HEK293 (cell line): ENCODE data around the gene PANK4.
A peak's percentile ranks its signal among the peaks of the same experiment; 100 is the strongest.

Source experiments
- CTCF ChIA-PET: fragments of 350-600 bp; formaldehyde crosslinking; extraction: SDS; loops from one replicate; lab custom pipeline; 2021; ENCODE audit warnings: antibody characterized with exemption; lab: Yijun Ruan, JAX
- POLR2A ChIA-PET: fragments of 300-600 bp; formaldehyde crosslinking; extraction: SDS; loops from one replicate; lab custom pipeline; 2020; ENCODE audit warnings: antibody characterized with exemption, inconsistent platforms; lab: Yijun Ruan, JAX
- H3K27ac ChIP-seq: fragments of 200-500 bp; sonication (Bioruptor generic); 2 replicates; pipeline ENCODE4 v1.5.1; 2014; ENCODE audit warnings: low read depth, low read length, control low read depth, inconsistent platforms; ENCODE audit errors: extremely low read depth
- H3K36me3 ChIP-seq, 2 experiments: fragments of 200-500 bp in 1 of 2; sonication (Bioruptor generic) in 1 of 2; 1 replicate in 1 of 2; 2 replicates in 1 of 2; pipeline ENCODE4 v1.5.1; 2014 to 2017; ENCODE audit warnings: inconsistent platforms in 2 of 2, low read length in 2 of 2; ENCODE audit not compliant: control insufficient read depth in 2 of 2, insufficient read depth in 1 of 2
- H3K4me1 ChIP-seq: fragments of 200-500 bp; sonication (Bioruptor generic); 2 replicates; pipeline ENCODE4 v1.5.1; 2014; ENCODE audit warnings: mild to moderate bottlenecking, low read length, inconsistent platforms; ENCODE audit not compliant: control insufficient read depth, insufficient read depth
- H3K4me3 ChIP-seq: 2 replicates; pipeline ENCODE4 v1.5.1; 2011; ENCODE audit warnings: low read depth, mild to moderate bottlenecking, control low read depth, low read length, moderate library complexity
- H3K9me3 ChIP-seq: fragments of 200-500 bp; sonication (Bioruptor generic); 2 replicates; pipeline ENCODE4 v1.5.1; 2014; ENCODE audit warnings: low read depth, low read length, inconsistent platforms; ENCODE audit not compliant: control insufficient read depth, insufficient read depth
- PRDM1 ChIP-seq: fragments of 450-650 bp; formaldehyde crosslinking; IDR thresholded peaks from 2 replicates; pipeline ENCODE4; 2016; ENCODE audit warnings: missing biosample characterization, missing genetic modification characterization
- PRDM6 ChIP-seq: fragments of 450-650 bp; formaldehyde crosslinking; IDR thresholded peaks from 2 replicates; pipeline ENCODE4 v1.5.1; 2017; ENCODE audit warnings: missing biosample characterization, missing genetic modification characterization
- SETDB1 ChIP-seq: IDR thresholded peaks from one replicate; pipeline ENCODE4 v1.6.1; 2017; ENCODE audit warnings: mild to moderate bottlenecking, low read length, moderate library complexity, mixed read lengths; ENCODE audit not compliant: insufficient read length
- YY2 ChIP-seq: fragments of 450-650 bp; formaldehyde crosslinking; IDR thresholded peaks from 2 replicates; pipeline ENCODE4 v1.5.1; 2016; ENCODE audit warnings: missing biosample characterization, missing genetic modification characterization
- ZBTB11 ChIP-seq: fragments of 450-650 bp; formaldehyde crosslinking; conservative IDR thresholded peaks from 2 replicates; pipeline ENCODE4 v1.5.1; 2016; ENCODE audit warnings: low read depth, missing biosample characterization, missing genetic modification characterization
- ZBTB20 ChIP-seq: fragments of 450-650 bp; formaldehyde crosslinking; IDR thresholded peaks from 2 replicates; pipeline ENCODE4 v1.5.1; 2016; ENCODE audit warnings: missing biosample characterization, missing genetic modification characterization
- ZFP69B ChIP-seq: fragments of 450-650 bp; formaldehyde crosslinking; IDR thresholded peaks from 2 replicates; pipeline ENCODE4 v1.5.1; 2016; ENCODE audit warnings: missing biosample characterization, missing genetic modification characterization
- ZIC2 ChIP-seq: fragments of 450-650 bp; formaldehyde crosslinking; IDR thresholded peaks from 2 replicates; pipeline ENCODE4 v1.5.1; 2016; ENCODE audit warnings: missing biosample characterization, missing genetic modification characterization
- ZNF157 ChIP-seq: fragments of 450-650 bp; formaldehyde crosslinking; IDR thresholded peaks from 2 replicates; pipeline ENCODE4 v1.5.1; 2016; ENCODE audit warnings: missing biosample characterization, missing genetic modification characterization
- ZNF2 ChIP-seq: fragments of 450-650 bp; formaldehyde crosslinking; IDR thresholded peaks from 2 replicates; pipeline ENCODE4 v1.5.1; 2016; ENCODE audit warnings: missing biosample characterization, missing genetic modification characterization
- ZNF214 ChIP-seq: fragments of 450-650 bp; formaldehyde crosslinking; IDR thresholded peaks from 2 replicates; pipeline ENCODE4 v1.5.1; 2017; ENCODE audit warnings: missing biosample characterization, mild to moderate bottlenecking, missing genetic modification characterization, borderline replicate concordance
- ZNF23 ChIP-seq: fragments of 450-650 bp; formaldehyde crosslinking; IDR thresholded peaks from 2 replicates; pipeline ENCODE4 v1.5.1; 2016; ENCODE audit warnings: missing biosample characterization, missing genetic modification characterization, borderline replicate concordance
- ZNF274 ChIP-seq, 2 experiments: fragments of 200-500 bp in 1 of 2; fragments of 450-650 bp in 1 of 2; sonication (Bioruptor generic) in 1 of 2; formaldehyde crosslinking in 1 of 2; IDR thresholded peaks; 2 replicates each; pipeline versions ENCODE4 v1.5.1 to v1.6.1; 2014 to 2016; ENCODE audit warnings: borderline replicate concordance in 1 of 2, inconsistent platforms in 1 of 2, low read length in 1 of 2, missing biosample characterization in 1 of 2, missing genetic modification characterization in 1 of 2
- ZNF391 ChIP-seq: fragments of 450-650 bp; formaldehyde crosslinking; IDR thresholded peaks from 2 replicates; pipeline ENCODE4 v1.5.1; 2016; ENCODE audit warnings: low read depth, missing biosample characterization, missing genetic modification characterization, borderline replicate concordance
- ZNF398 ChIP-seq: fragments of 450-650 bp; formaldehyde crosslinking; IDR thresholded peaks from 2 replicates; pipeline ENCODE4 v1.5.1; 2017; ENCODE audit warnings: missing biosample characterization, missing genetic modification characterization
- ZNF423 ChIP-seq: fragments of 450-650 bp; formaldehyde crosslinking; IDR thresholded peaks from 2 replicates; pipeline ENCODE4 v1.5.1; 2016; ENCODE audit warnings: missing biosample characterization, missing genetic modification characterization
- ZNF449 ChIP-seq: fragments of 450-650 bp; formaldehyde crosslinking; IDR thresholded peaks from 2 replicates; pipeline ENCODE4 v1.5.1; 2017; ENCODE audit warnings: missing biosample characterization, mild to moderate bottlenecking, missing genetic modification characterization, moderate library complexity
- ZNF473 ChIP-seq: fragments of 450-650 bp; formaldehyde crosslinking; IDR thresholded peaks from 2 replicates; pipeline ENCODE4 v1.5.1; 2017; ENCODE audit warnings: missing biosample characterization, missing genetic modification characterization
- ZNF514 ChIP-seq: fragments of 450-650 bp; formaldehyde crosslinking; IDR thresholded peaks from 2 replicates; pipeline ENCODE4 v1.5.1; 2016; ENCODE audit warnings: missing biosample characterization, missing genetic modification characterization
- ZNF621 ChIP-seq: fragments of 450-650 bp; formaldehyde crosslinking; IDR thresholded peaks from 2 replicates; pipeline ENCODE4 v1.5.1; 2017; ENCODE audit warnings: missing biosample characterization, missing genetic modification characterization
- ZNF623 ChIP-seq: fragments of 450-650 bp; formaldehyde crosslinking; IDR thresholded peaks from 2 replicates; pipeline ENCODE4 v1.5.1; 2016; ENCODE audit warnings: missing biosample characterization, missing genetic modification characterization
- ZSCAN18 ChIP-seq: fragments of 450-650 bp; formaldehyde crosslinking; IDR thresholded peaks from 2 replicates; pipeline ENCODE4 v1.5.1; 2016; ENCODE audit warnings: missing biosample characterization, missing genetic modification characterization

PANK4 gene

GRCh38 chr1:2528966-2529783, 2.8 kb upstream of the PANK4 start:
- POLR2A ChIA-PET = no interaction called here
- H3K4me3 ChIP-seq = no peak overlapping the region
- TF ChIP-seq YY2 (tag by site-specific recombination) (no peak), PRDM6 (tag by site-specific recombination) (no peak), ZNF473 (tag by site-specific recombination) (no peak), ZBTB11 (tag by site-specific recombination) (no peak), ZNF423 (no peak), ZIC2 (peak; percentile 57; the same call in 1 of the 2 replicates), ZNF514 (no peak)
- peaks cover 0 to 10% of the 10 kb centered on the region in 2 experiments; a peak in 1 of 3 replicates for H3K36me3 ChIP-seq
- H3K4me1 ChIP-seq = peaks cover 12% of the 10 kb centered on the region
- no peaks in the 10 kb centered on the region for H3K9me3 ChIP-seq
- CTCF ChIA-PET = no interaction called here
- H3K27ac ChIP-seq = no peak overlapping the region

GRCh38 chr1:2528611-2528965, 2.2 kb upstream of the PANK4 start:
- Histone ChIP-seq H3K36me3 (peaks cover 0 to 10% of the 10 kb centered on the region in 2 experiments; a peak in 1 of 3 replicates), H3K27ac (no peak overlapping the region), H3K9me3 (no peaks in the 10 kb centered on the region), H3K4me3 (no peak overlapping the region), H3K4me1 (peaks cover 18% of the 10 kb centered on the region)
- ChIA-PET POLR2A (no interaction called here), CTCF (no interaction called here)
- TF ChIP-seq ZNF398 = no peak
- TF ChIP-seq ZNF449 (tag by site-specific recombination) = no peak
- TF ChIP-seq SETDB1 = no peak
- no peak for TF ChIP-seq PRDM6 (tag by site-specific recombination)
- no peak for TF ChIP-seq ZNF274 (IDR thresholded peaks at IDR 0.05; ENCODE audit: low read length)
- TF ChIP-seq ZNF274 (tag by site-specific recombination; IDR thresholded peaks at IDR 0.05; ENCODE audit: borderline replicate concordance) = no peak
- TF ChIP-seq ZNF214 (tag by site-specific recombination) = no peak
- TF ChIP-seq ZNF391 = no peak
- TF ChIP-seq ZFP69B (tag by site-specific recombination) = no peak
- no peak for TF ChIP-seq ZNF623
- TF ChIP-seq ZSCAN18 = no peak
- TF ChIP-seq PRDM1 (tag by site-specific recombination) = no peak
- TF ChIP-seq ZNF2 (tag by site-specific recombination) = no peak
- no peak for TF ChIP-seq ZBTB20
- no peak for TF ChIP-seq ZNF23 (tag by site-specific recombination)
- TF ChIP-seq ZNF157 (tag by site-specific recombination) = no peak
- TF ChIP-seq ZNF621 (tag by site-specific recombination) = no peak
